Stimulated activated effector memory CD8-positive, alpha-beta T cell treated with anti-CD3 and anti-CD28 coated beads, Interleukin-12 subunit alpha, Interleukin-12 subunit beta, amount 100 ng/mL, for 72 hours (primary cell): Measurements from ENCODE around the gene HIGD1C.

ENCODE experiments used
- ATAC-seq: fragments of 150-1000 bp; cut with Tn5 transposase; 2 replicates; pipeline ENCODE4 v1.10.0; 2021
- DNase-seq, 2 donors: peaks; one replicate each; pipeline ENCODE4 v3.0.0; 2021 to 2022; ENCODE audit warnings: low spot score in 2 of 2
- H3K27ac Mint-ChIP-seq: one replicate; pipeline ENCODE4 v1.8.0; 2022; ENCODE audit warnings: mild to moderate bottlenecking, mixed read lengths
- H3K36me3 Mint-ChIP-seq: one replicate; pipeline ENCODE4 v1.8.0; 2022; ENCODE audit warnings: mild to moderate bottlenecking, mixed read lengths
- H3K4me1 Mint-ChIP-seq: one replicate; pipeline ENCODE4 v1.8.0; 2022; ENCODE audit warnings: mixed read lengths
- H3K4me3 Mint-ChIP-seq: one replicate; pipeline ENCODE4 v1.8.0; 2022; ENCODE audit warnings: mild to moderate bottlenecking, mixed read lengths
- H3K9me3 Mint-ChIP-seq: one replicate; pipeline ENCODE4 v1.8.0; 2022; ENCODE audit warnings: mixed read lengths

HIGD1C gene

GRCh38 chr12:50988871-50989270 is 36.5 kb downstream of the HIGD1C start:
- Mint-ChIP-seq H3K4me3 (no peak overlapping the region), H3K4me1 (peaks cover 7% of the 10 kb centered on the region), H3K9me3 (no peaks in the 10 kb centered on the region), H3K27ac (peak overlapping the region; percentile 77), H3K36me3 (peaks cover 81% of the 10 kb centered on the region)
- no peak for DNase-seq
- no peak for ATAC-seq

- H3K36me3 Mint-ChIP-seq = peaks cover 94% of the 10 kb centered on the region
- H3K9me3 Mint-ChIP-seq = no peaks in the 10 kb centered on the region
- H3K4me3 Mint-ChIP-seq = no peak overlapping the region
- peak; percentile 65 for ATAC-seq
- DNase-seq = no peak
- H3K27ac Mint-ChIP-seq = peak overlapping the region; percentile 77
- peaks cover 1% of the 10 kb centered on the region for H3K4me1 Mint-ChIP-seq
Measured at GRCh38 chr12:50990147-50990727, 37.9 kb downstream of the HIGD1C start.

GRCh38 chr12:50990791-50991190 is 38.4 kb downstream of the HIGD1C start:
- no peak overlapping the region for H3K4me3 Mint-ChIP-seq
- no peaks in the 10 kb centered on the region for H3K9me3 Mint-ChIP-seq
- ATAC-seq = no peak
- DNase-seq = no peak
- no peaks in the 10 kb centered on the region for H3K4me1 Mint-ChIP-seq
- H3K27ac Mint-ChIP-seq = peak overlapping the region; percentile 77
- H3K36me3 Mint-ChIP-seq = peaks cover 99% of the 10 kb centered on the region

- Mint-ChIP-seq H3K36me3 (peaks cover 99% of the 10 kb centered on the region), H3K4me3 (no peak overlapping the region), H3K4me1 (no peaks in the 10 kb centered on the region), H3K9me3 (no peaks in the 10 kb centered on the region), H3K27ac (no peak overlapping the region)
- DNase-seq = no peak
- no peak for ATAC-seq
Measured at GRCh38 chr12:50991291-50991690, 38.9 kb downstream of the HIGD1C start.

GRCh38 chr12:50992819-50993218 is 40.5 kb downstream of the HIGD1C start:
- ATAC-seq = no peak
- H3K27ac Mint-ChIP-seq = no peak overlapping the region
- H3K9me3 Mint-ChIP-seq = no peaks in the 10 kb centered on the region
- no peak overlapping the region for H3K4me3 Mint-ChIP-seq
- no peaks in the 10 kb centered on the region for H3K4me1 Mint-ChIP-seq
- DNase-seq = no peak
- peaks cover 100% of the 10 kb centered on the region for H3K36me3 Mint-ChIP-seq

GRCh38 chr12:50999093-50999492 is 46.7 kb downstream of the HIGD1C start:
- Mint-ChIP-seq H3K36me3 (peaks cover 100% of the 10 kb centered on the region), H3K4me1 (peaks cover 5% of the 10 kb centered on the region), H3K9me3 (no peaks in the 10 kb centered on the region), H3K27ac (no peak overlapping the region), H3K4me3 (no peak overlapping the region)
- DNase-seq = no peak
- no peak for ATAC-seq

DNA sequence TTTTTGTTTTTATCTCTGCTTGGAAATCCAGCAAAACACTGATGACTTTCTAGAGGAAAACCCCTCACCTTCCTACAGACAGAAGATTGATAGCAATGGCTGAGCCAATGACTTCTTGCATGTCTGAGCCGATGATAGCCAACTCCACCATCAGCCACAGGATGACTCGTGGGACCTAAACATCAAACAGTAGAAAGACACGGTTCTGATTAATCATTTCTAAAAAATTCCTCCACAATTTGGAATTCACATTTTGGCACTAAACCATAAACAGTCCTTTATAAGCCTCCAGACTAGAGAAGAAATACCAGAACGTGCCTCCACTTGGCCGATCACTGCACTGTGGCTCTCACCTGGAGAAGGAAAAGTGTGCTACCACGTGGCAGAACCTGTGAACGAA is 47.9 kb downstream of the HIGD1C start:
- H3K36me3 Mint-ChIP-seq = peaks cover 100% of the 10 kb centered on the region
- H3K9me3 Mint-ChIP-seq = no peaks in the 10 kb centered on the region
- H3K4me3 Mint-ChIP-seq = no peak overlapping the region
- no peak for DNase-seq
- H3K27ac Mint-ChIP-seq = no peak overlapping the region
- ATAC-seq = no peak
- H3K4me1 Mint-ChIP-seq = peaks cover 5% of the 10 kb centered on the region

DNA sequence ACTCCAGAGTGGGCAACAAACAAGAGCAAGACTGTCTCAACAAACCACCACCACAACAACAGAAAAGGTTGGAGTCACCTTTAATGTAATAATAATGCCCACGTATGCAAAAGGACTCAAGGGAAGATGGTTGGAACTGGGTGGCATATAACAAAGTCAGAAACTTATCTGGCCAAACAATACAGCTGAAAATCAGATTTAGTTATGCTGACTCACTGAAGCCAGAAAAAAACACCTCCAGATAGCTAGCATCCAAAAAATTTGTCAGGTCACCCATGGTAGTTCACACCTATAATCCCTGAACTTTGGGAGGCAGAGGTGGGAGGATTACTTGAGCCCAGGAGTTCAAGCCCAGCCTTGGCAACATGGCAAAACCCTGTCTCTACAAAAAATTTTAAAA is 49.5 kb downstream of the HIGD1C start:
- Mint-ChIP-seq H3K27ac (no peak overlapping the region), H3K4me1 (peaks cover 5% of the 10 kb centered on the region), H3K9me3 (no peaks in the 10 kb centered on the region), H3K4me3 (no peak overlapping the region), H3K36me3 (peaks cover 100% of the 10 kb centered on the region)
- no peak for ATAC-seq
- DNase-seq = no peak

GRCh38 chr12:51004504-51004903 is 52.2 kb downstream of the HIGD1C start:
- Mint-ChIP-seq H3K9me3 (no peaks in the 10 kb centered on the region), H3K36me3 (peaks cover 99% of the 10 kb centered on the region), H3K4me1 (peaks cover under 1% of the 10 kb centered on the region), H3K27ac (peak overlapping the region; percentile 75), H3K4me3 (no peak overlapping the region)
- ATAC-seq (no peak), DNase-seq (no peak)

DNA sequence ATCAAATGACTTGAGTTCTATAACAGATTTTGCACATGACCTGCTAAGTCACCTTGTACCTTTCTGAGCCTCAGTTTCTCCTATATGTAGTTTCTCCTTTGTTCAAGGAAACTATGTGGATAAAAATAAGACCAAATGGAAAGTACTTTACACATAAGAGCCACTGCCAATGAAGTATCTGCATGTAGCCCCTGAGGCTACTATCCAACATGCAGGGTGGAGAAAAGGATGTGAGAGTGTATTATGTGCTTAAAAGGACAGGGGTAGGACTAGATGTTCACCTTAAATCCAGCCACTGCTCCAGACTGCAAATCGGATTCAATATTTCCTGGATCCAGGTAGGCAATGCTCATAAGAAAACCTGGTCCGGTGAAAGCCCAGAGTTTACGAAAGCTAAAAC is 52.7 kb downstream of the HIGD1C start:
- H3K36me3 Mint-ChIP-seq = peaks cover 98% of the 10 kb centered on the region

DNA sequence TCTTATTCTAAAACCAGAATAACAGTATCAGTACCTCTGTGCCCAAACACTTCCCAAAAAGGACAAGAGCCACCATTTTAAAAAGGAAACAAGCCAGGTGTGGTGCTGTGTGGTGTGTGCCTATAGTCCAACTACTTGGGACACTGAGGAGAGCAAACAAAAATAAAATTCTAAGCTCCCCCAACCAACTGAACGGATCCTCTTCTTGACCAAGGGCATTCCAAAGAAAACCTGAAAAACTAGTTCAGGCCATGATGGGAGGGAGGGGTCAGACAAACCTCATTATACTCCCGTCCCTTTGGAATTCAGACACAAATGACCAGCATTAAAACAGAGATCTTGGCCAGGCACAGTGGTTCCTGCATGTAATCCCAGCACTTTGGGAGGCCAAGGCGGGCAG is 53.3 kb downstream of the HIGD1C start:
- no peak overlapping the region for H3K4me3 Mint-ChIP-seq
- no peaks in the 10 kb centered on the region for H3K9me3 Mint-ChIP-seq
- H3K4me1 Mint-ChIP-seq = no peaks in the 10 kb centered on the region
- ATAC-seq = no peak
- peak overlapping the region; percentile 58 for H3K27ac Mint-ChIP-seq
- peaks cover 98% of the 10 kb centered on the region for H3K36me3 Mint-ChIP-seq
- no peak for DNase-seq

More for the DNA sequence above, 52.7 kb downstream of the HIGD1C start:
- Mint-ChIP-seq H3K9me3 (no peaks in the 10 kb centered on the region), H3K27ac (peak overlapping the region; percentile 75), H3K4me3 (no peak overlapping the region), H3K4me1 (no peaks in the 10 kb centered on the region)
- no peak for ATAC-seq
- no peak for DNase-seq

DNA sequence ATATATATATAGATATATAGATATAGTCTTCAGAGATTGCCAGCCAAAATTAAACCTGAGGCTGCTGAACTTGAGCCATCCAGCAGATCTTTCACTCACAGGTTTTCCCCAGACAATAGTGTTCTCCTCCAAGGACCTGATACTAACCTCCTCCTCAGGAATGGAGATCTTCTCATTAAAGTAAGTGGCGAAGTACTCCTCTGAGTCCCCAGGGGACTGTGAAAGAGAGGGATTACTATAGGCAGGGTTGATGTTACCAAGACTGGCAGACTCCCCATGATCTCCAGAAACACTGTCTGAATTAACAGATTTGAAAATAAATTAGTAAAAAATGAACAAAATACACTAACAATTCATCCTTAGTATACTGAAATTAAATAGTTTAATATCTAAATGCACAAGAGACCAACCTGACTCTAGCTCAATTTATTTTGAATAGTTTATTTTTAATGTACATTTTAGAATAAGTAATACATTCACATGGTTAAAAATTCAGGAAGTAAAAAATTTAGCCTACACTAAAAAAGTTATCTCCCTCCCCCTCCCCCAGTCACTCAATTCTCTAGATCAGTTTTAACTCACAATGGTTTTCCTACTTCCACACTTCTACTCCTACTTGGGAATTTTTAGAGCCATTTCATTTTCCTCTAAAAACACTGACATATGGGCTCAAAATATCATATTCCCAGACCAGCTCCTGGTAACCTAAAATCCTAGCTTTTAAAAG is 56.1 kb downstream of the HIGD1C start:
- Mint-ChIP-seq H3K27ac (peak overlapping the region; percentile 15), H3K9me3 (no peaks in the 10 kb centered on the region), H3K36me3 (peaks cover 70% of the 10 kb centered on the region), H3K4me3 (no peak overlapping the region), H3K4me1 (no peaks in the 10 kb centered on the region)
- ATAC-seq (no peak), DNase-seq (no peak)

GRCh38 chr12:51009056-51009440 is 56.7 kb downstream of the HIGD1C start:
- Mint-ChIP-seq H3K36me3 (peaks cover 65% of the 10 kb centered on the region), H3K27ac (no peak overlapping the region), H3K4me1 (no peaks in the 10 kb centered on the region), H3K9me3 (no peaks in the 10 kb centered on the region), H3K4me3 (no peak overlapping the region)
- ATAC-seq = peak; percentile 67
- no peak for DNase-seq

DNA sequence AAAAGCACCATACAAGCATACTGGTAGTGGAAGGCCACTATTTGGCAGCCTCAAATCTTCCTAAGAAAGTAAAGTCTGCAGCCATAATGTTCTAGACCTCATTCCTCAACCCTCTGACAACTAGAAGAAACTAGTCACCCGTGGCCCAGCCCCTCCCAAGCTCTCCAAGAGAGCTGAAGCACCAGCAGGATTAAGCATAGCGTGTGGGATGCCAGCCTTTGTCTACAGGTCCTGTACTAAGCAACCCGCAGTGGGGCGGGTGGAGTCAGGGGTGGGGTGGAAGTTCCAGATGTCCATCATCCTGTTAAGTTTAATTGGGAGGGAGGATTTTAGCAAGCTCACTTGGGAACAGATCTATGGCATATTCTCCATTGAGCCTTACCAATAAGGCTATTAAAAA is 59.6 kb downstream of the HIGD1C start:
- ATAC-seq (no peak), DNase-seq (no peak)
- H3K27ac Mint-ChIP-seq = no peak overlapping the region
- peaks cover under 1% of the 10 kb centered on the region for H3K4me1 Mint-ChIP-seq
- no peak overlapping the region for H3K4me3 Mint-ChIP-seq
- H3K36me3 Mint-ChIP-seq = peaks cover 35% of the 10 kb centered on the region
- H3K9me3 Mint-ChIP-seq = no peaks in the 10 kb centered on the region

- peaks cover 6% of the 10 kb centered on the region for H3K4me1 Mint-ChIP-seq
- H3K27ac Mint-ChIP-seq = no peak overlapping the region
- H3K9me3 Mint-ChIP-seq = no peaks in the 10 kb centered on the region
Measured at GRCh38 chr12:51012570-51013236, 60.4 kb downstream of the HIGD1C start.

GRCh38 chr12:51013441-51013840 is 61.1 kb downstream of the HIGD1C start:
- H3K27ac Mint-ChIP-seq = no peak overlapping the region
- DNase-seq (no peak), ATAC-seq (no peak)
- no peaks in the 10 kb centered on the region for H3K9me3 Mint-ChIP-seq
- H3K4me3 Mint-ChIP-seq = no peak overlapping the region
- peaks cover 21% of the 10 kb centered on the region for H3K36me3 Mint-ChIP-seq
- peaks cover 6% of the 10 kb centered on the region for H3K4me1 Mint-ChIP-seq

More at GRCh38 chr12:51012570-51013236, 60.4 kb downstream of the HIGD1C start:
- no peak overlapping the region for H3K4me3 Mint-ChIP-seq
- peaks cover 28% of the 10 kb centered on the region for H3K36me3 Mint-ChIP-seq
- no peak for DNase-seq
- no peak for ATAC-seq
